Gastroesophageal sphincter (tissue), 3 donors: Measurements from ENCODE around the gene C18orf32.

Experiments
- POLR2A ChIP-seq, 2 donors: fragments of 450-650 bp; IDR thresholded peaks; one replicate each; pipeline ENCODE4 v1.6.1; 2017; ENCODE audit warnings: antibody characterized with exemption in 2 of 2, mild to moderate bottlenecking in 2 of 2, moderate library complexity in 1 of 2
- POLR2AphosphoS5 ChIP-seq: sonication (generic); formaldehyde crosslinking; IDR thresholded peaks from one replicate; pipeline ENCODE4 v1.6.1; 2017; ENCODE audit warnings: antibody characterized with exemption
- TF ChIP-seq, protein P1 (sequence below), 4 experiments: fragments of 200-600 bp in 2 of 4; fragments of 450-650 bp in 2 of 4; sonication (generic) in 1 of 4; IDR thresholded peaks; one replicate each; pipeline ENCODE4 v1.5.1; 2017 to 2019; ENCODE audit warnings: antibody characterized with exemption in 4 of 4, mild to moderate bottlenecking in 2 of 4, moderate library complexity in 2 of 4

DNA sequence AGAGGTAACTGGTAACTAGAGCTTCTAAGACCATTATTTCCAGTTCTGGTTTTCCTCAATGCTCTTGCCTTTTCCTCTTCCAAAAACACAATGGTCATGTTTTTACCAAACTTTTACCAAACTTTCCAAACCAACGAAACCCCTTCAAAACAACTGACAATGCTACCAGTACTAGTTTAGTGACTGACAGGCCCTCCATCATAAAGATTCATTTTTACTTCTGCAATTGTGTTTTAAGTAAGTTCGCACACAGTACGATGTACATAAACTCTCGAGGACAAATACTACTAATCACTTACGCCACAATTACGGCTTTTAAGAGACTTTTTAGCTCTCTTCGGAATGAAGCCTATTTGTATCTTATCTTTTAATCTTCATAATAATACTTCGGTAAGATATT, 900 bp downstream of the C18orf32 start:
- TF ChIP-seq POLR2A (IDR thresholded peaks at IDR 0.05) = no peak
- TF ChIP-seq, protein P1, sequence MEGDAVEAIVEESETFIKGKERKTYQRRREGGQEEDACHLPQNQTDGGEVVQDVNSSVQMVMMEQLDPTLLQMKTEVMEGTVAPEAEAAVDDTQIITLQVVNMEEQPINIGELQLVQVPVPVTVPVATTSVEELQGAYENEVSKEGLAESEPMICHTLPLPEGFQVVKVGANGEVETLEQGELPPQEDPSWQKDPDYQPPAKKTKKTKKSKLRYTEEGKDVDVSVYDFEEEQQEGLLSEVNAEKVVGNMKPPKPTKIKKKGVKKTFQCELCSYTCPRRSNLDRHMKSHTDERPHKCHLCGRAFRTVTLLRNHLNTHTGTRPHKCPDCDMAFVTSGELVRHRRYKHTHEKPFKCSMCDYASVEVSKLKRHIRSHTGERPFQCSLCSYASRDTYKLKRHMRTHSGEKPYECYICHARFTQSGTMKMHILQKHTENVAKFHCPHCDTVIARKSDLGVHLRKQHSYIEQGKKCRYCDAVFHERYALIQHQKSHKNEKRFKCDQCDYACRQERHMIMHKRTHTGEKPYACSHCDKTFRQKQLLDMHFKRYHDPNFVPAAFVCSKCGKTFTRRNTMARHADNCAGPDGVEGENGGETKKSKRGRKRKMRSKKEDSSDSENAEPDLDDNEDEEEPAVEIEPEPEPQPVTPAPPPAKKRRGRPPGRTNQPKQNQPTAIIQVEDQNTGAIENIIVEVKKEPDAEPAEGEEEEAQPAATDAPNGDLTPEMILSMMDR (IDR thresholded peaks at IDR 0.05) = no peak
- TF ChIP-seq POLR2AphosphoS5 = no peak
